Right lobe of liver (tissue), 4 donors: ENCODE results near the gene APRT.

Source experiments
- POLR2A ChIP-seq: fragments of 450-650 bp; IDR thresholded peaks from one replicate; pipeline ENCODE4 v1.6.1; 2017; ENCODE audit warnings: antibody characterized with exemption, mild to moderate bottlenecking
- TF ChIP-seq, protein P1 (sequence below), 4 donors: fragments of 200-600 bp in 3 of 4; fragments of 450-650 bp in 1 of 4; IDR thresholded peaks; one replicate each; pipeline versions ENCODE4 v1.5.1 to v1.8.0; 2016 to 2022; ENCODE audit warnings: antibody characterized with exemption in 4 of 4, mild to moderate bottlenecking in 2 of 4
- donor health status: DM: no; HTN: no; CAD: no.
- donor health status: DM: no; HTN: no; CAD: no.
- donor health status: DM: no; HTN: yes; CAD: no.

DNA sequence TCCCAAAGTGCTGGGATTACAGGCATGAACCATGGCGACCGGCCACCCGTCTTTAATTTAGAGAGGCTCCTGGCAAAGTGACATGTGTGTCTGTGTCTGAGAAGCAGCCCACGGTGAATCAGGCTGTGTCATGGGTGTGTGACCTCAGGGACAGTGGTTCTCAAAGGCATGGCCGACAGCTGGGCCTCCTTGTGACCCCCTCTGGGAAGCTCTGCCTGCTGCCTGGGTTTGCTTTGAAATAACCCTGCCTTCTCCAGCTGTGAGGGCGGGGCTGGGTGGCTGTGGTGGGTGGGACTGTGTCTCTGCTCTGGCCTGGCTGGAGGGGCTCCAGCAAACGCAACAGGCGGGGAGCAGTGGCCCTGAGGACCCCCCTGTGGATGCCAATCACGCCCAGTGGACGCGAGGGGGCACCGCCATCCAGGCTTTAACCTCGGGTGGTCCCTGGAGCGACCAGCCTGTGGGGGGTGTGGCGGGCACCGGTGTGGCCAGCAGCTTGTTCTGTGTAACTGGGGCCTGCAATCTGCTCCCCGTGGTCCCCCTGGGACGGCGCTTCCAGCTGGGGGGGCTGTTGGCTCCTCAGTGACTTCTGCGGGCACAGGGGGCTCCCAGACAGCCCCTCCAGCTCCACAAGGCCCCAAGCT lies 8.8 kb upstream of the APRT start:
- TF ChIP-seq POLR2A = no peak
- TF ChIP-seq, protein P1, sequence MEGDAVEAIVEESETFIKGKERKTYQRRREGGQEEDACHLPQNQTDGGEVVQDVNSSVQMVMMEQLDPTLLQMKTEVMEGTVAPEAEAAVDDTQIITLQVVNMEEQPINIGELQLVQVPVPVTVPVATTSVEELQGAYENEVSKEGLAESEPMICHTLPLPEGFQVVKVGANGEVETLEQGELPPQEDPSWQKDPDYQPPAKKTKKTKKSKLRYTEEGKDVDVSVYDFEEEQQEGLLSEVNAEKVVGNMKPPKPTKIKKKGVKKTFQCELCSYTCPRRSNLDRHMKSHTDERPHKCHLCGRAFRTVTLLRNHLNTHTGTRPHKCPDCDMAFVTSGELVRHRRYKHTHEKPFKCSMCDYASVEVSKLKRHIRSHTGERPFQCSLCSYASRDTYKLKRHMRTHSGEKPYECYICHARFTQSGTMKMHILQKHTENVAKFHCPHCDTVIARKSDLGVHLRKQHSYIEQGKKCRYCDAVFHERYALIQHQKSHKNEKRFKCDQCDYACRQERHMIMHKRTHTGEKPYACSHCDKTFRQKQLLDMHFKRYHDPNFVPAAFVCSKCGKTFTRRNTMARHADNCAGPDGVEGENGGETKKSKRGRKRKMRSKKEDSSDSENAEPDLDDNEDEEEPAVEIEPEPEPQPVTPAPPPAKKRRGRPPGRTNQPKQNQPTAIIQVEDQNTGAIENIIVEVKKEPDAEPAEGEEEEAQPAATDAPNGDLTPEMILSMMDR (IDR thresholded peaks at IDR 0.05) = no peak
